GM12878 (cell line): ENCODE results near the gene TRMT13.

Experiments used
- BHLHE40 ChIP-seq, 2 experiments: fragments of 450-650 bp in 1 of 2; IDR thresholded peaks; 2 replicates each; pipeline ENCODE4 v1.6.1; 2011 to 2017; ENCODE audit warnings: low read depth in 2 of 2, borderline replicate concordance in 1 of 2, improper control_type of control experiment in 1 of 2, low read length in 1 of 2, mild to moderate bottlenecking in 1 of 2
- REST ChIP-seq: IDR thresholded peaks from 2 replicates; pipeline ENCODE4 v1.6.1; 2012; ENCODE audit warnings: mild to moderate bottlenecking, low read depth, low read length
- SIX5 ChIP-seq: IDR thresholded peaks from 2 replicates; pipeline ENCODE4 v1.6.1; 2011; ENCODE audit warnings: mild to moderate bottlenecking, low read depth, low read length, moderate library complexity; ENCODE audit not compliant: severe bottlenecking
- SREBF2 ChIP-seq: IDR thresholded peaks from 2 replicates; pipeline ENCODE4 v1.6.1; 2012; ENCODE audit warnings: mild to moderate bottlenecking, low read length
- TAF1 ChIP-seq: IDR thresholded peaks from 2 replicates; pipeline ENCODE4 v1.6.1; 2011; ENCODE audit warnings: mild to moderate bottlenecking, low read depth, low read length, borderline replicate concordance

- no peak for TF ChIP-seq SREBF2
- no peak for TF ChIP-seq REST
- no peak for TF ChIP-seq TAF1
- TF ChIP-seq BHLHE40 (IDR thresholded peaks at IDR 0.05; ENCODE audit: borderline replicate concordance in 1 of 2, low read depth in 2 of 2, low read length in 1 of 2), result no peak
- no peak for TF ChIP-seq SIX5
Observed at GRCh38 chr1:100145116-100145515, 12.2 kb downstream of the TRMT13 start.
